ENCODE measurements around the gene RAMP1.

Gene RAMP1

DNA sequence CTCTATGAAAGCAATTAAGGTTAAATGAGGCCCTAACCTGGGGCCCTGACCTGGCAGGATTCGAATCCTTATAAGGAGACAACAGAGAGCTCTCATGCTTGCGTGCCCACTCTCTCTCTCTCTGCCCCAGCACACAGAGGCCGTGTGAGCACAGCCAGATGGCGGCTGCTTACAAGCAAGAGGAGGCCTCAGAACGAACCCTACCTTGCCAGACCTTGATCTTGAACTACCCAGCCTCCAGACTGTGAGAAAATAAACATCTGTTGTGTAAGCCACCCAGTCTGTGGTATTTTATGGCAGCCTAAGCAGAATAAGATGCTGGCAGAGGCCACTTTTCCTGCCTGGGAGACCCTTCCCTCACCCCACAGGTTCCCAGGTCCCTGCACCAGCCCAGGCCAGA is 102.2 kb downstream of the RAMP1 start:
- no peak for DNase-seq

Data from cerebellar nuclear complex (tissue), 1 donor.